HG03469 (cell line): ENCODE data around the gene RPS27L.

Experiments used
- ATAC-seq: cut with Tn5 transposase; IDR thresholded peaks from one replicate; pipeline ENCODE4 v1.9.1; 2021; ENCODE audit warnings: mild to moderate bottlenecking, moderate library complexity, moderate number of reproducible peaks; ENCODE audit not compliant: unreplicated experiment

Gene RPS27L

GRCh38 chr15:63157118-63157843 lies at the start of gene RPS27L:
Gene RPS27L, minus strand, starts transcription at chr15:63157477. Its CDS starts 72 bp downstream, at chr15:63157405.
- ATAC-seq, result peak; percentile 67

GRCh38 chr15:63206079-63206478 lies 48.8 kb upstream of the RPS27L start:
- no peak for ATAC-seq

DNA sequence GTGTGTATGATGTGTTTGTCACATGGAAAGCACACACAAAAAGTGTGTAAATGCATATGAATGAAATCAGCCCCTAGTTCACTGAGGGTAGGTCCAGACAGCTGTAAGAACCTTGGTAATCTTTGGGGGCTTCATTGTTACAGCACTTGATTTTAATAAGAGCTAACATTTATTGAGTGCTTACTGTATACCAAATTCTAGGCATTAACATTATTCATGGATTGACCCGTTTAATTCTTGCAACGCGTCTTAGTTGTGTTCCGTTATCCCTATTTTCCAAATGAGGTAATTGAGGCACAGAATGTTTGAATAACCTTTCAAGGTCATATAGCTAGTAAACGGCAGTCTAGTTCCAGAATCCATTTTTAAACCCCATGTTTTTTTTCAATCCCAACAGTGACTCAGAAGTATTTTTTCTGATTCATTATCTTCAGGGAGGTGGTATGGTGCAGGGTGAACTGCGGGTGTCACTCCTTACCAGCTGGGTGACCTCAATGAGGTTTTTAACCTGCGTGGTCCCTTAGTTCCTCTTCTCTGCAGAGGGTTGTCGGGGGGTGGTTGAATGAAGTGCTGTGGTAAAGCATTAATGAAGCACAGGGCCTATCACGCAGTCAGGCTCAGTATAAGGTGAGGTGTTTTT lies 46.3 kb upstream of the RPS27L start:
- no peak for ATAC-seq

DNA sequence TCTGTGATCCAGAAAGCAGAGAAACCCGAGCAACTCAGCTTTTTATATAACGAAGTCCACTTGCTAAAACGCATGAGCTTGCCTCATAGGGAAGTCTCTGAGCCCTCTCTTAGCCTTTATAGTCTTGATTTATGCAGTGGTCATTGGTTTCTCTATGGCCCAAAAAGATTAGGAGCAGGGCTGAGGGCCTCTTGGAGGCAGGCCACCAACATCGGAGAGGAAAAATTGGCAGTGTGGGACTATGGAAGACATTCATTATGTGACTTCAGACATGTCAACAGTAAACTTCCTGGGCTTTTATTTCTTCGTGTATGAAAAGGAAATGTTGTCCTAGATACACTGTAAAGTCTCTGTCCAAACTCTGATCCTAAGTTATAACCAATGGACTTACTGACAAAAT lies 45.6 kb upstream of the RPS27L start:
- ATAC-seq, result no peak

DNA sequence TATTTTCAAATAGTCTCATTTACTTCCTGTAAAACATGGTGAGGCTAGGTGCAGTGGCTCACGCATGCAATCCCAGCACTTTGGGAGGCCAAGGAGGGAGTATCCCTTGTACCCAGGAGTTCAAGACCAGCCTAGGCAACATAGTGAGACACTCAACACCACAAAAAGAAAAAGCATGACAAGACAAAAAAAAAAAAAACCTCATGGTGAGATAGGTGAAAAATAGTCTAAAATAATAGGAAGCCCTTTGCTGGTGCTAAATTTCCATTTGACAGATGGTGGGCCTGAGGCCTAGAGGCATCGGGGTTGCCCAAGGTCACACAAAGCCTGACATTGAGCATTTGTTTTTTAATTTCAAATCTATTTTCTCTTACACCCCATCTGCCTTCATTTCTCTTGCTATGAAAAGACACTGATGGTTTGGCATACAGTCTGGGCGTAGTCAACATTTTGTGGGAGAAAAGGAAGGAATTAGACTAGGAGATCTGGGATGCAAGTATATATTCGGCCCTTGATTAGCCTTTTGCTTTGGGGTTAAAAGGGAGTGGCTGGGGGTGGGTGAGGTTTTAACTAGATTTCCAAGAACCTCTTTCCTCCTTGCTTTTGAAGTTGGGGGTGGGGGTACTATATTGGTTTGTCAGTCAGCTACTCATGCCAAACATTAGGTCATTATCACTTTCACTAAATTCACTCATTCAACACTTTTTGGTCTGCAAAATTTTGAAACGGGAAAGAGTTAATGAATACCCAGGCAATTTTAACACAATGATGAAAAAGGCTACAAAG lies 43.4 kb upstream of the RPS27L start:
- no peak for ATAC-seq

- ATAC-seq, result no peak
Observed at GRCh38 chr15:63198371-63199250, 41.3 kb upstream of the RPS27L start.

DNA sequence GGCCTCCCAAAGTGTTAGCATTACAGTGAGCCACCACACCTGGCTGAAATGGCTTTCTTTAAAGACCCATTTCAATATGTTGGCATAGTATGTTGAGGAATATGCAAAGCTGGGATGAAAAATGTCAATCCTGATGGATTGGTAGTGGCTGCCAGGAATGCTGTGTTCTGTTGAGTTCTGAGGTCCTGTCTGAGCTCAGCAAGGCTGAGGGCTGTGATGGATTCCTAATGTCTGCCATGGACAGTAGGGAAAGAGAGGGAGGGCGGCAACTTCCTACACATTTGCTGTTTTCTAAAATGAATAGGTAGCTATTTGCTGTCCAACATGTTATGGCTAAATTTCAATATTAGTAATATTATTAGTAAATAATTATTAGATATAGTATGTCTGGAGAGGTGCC lies 40.3 kb upstream of the RPS27L start:
- no peak for ATAC-seq

DNA sequence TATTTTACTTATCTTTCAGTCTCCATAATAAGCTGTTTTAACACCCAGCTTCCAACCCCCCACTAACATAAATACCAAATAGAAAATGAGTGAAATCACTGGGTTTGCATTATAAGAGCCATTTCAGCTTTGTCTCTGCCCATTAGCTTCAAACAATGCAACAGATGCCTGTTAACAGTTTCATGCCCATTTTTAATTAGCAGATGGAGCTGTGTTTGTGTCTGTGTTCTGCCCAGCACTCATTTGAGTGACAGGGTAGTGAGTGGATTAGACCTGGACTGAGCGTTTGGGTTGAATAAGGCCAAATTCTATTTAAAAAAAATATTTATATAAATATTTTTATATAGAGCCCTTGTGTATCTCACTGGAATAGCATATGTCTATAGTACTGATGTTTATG lies 39.6 kb upstream of the RPS27L start:
- no peak for ATAC-seq

DNA sequence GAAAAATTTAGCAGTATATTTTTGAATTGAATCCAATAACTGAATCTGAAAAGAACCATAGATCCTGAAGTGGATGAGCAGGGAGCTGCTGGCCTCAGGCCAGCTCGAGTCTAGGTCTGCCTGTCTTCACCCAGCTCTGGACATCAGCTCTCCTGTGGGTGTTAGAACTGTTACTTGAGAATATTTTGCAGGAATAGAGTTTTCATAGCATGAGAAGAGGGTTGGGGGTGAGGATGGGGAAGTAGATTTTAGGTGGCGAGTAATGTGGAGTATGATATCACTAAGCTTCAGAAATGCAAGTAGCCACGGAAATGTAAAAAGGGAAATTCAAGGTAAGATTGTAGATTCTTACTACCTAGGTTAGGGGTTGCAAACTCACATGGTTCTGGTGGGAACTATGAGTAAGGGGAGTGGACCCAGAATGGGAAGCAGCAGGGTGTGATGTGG lies 38.3 kb upstream of the RPS27L start:
- ATAC-seq, result no peak

DNA sequence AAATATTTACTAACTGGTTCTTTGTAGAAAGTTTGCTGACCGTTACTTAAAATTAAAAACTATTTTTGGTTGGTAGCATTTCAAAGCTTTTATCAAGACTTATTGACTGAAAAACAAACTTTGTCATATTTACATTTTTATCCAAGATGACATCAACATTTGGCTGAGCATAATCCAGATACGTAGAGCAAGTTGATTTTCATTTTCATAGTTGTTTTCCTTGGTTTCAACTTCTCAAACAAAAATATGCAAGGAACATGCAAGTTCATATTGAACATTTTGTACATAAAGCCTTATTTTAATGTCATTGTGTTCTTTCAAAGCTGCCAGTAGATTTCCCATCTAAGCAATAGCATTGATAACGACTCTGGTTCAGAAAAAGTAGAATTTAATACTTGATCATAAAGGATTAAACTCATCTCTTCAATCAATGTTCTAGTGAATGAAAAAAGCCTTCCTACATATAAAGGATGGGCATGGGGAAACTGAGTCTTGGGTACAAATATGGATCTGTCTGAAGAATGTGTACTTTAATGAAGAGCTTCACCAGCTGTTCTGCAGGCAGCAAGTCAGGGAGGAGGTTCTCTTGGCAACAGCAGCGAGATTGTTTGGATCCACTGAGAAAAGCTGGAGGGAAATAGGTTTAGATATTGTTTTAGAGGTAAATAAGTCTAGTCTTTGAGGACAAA lies 37.7 kb upstream of the RPS27L start:
- ATAC-seq, result no peak

- ATAC-seq, result no peak
Observed at GRCh38 chr15:63194302-63194701, 37.0 kb upstream of the RPS27L start.

GRCh38 chr15:63192619-63193206 lies 35.4 kb upstream of the RPS27L start:
- ATAC-seq, result no peak

- peak; percentile 34 for ATAC-seq
Observed at GRCh38 chr15:63191895-63192618, 34.8 kb upstream of the RPS27L start.

- ATAC-seq, result no peak
Observed at GRCh38 chr15:63190769-63191649, 33.7 kb upstream of the RPS27L start.

DNA sequence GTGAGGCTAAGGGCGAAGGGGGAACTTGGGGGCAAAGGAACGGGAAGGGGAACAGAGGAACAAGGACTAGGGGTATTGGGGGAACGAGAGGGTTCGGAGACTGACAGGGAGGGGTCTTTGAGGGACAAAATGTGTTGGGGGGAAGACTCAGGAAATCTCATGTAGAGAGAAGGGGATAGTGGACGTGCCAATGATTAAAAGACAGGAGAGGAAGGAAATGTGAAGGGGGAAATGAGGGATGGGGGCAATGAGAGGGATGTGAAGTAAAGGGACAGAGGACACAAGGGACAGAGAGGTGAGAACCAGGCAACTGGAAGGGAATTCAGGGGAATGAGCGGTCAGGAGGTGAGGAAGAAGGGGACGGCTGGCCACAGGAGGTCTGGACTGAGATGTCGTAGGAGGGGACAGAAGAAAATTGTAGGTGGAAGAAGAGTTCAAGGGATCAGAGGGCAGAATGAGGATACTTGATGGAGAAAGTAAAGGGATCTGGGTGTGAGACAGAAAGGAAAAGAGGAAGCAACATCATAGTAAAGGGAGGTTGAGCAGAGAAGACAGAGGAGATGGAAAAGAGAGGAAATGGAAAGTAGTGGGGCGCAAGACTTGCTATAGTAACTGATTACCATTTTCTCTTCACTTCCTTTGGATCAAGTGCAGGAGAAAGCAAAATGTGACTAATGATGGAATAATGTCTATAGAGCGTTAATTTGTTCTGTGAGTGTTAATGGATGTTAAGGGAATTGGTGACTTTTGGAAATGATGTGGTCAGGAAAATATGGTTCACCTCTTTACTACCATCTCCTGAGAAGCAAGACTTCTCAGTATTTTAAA lies 32.9 kb upstream of the RPS27L start:
- no peak for ATAC-seq

- ATAC-seq, result peak; percentile 37
Observed at GRCh38 chr15:63188926-63189871, 31.9 kb upstream of the RPS27L start, which contains the start of gene RAB8B. Gene RAB8B, plus strand, starts transcription at chr15:63189606. Its CDS starts 19 bp downstream, at chr15:63189625.
